ENCODE results near the gene CLEC19A. TPM values are rescaled to one million over a fixed set of nuclear protein-coding genes. Genes with fewer than 3 reads are reported as not detected.

CLEC19A gene
- total RNA-seq (not detected), polyA plus RNA-seq (not detected)
- long read RNA-seq, donor 1, result 0 reads
- long read RNA-seq, donor 2, result 0 reads

GRCh38 chr16:19285431-19285830 is at the start of gene CLEC19A:
Gene CLEC19A (plus strand): TSS chr16:19285731. CDS start chr16:19285852, 121 bp downstream.
- Histone ChIP-seq H3K27ac (no peak within 1 kb of the TSS), H3K4me1 (no peaks in the 10 kb centered on the region), H3K36me3 (no peaks in the 10 kb centered on the region), H3K9me3 (no peaks in the 10 kb centered on the region), H3K27me3 (replicated peaks in 1 of 7) (peaks cover 0 to 5% (median 0%) of the 10 kb centered on the region in 7 donors), H3K4me3 (no peak within 1 kb of the TSS)
- intact Hi-C loops (cut with DNase I; ENCODE audit: low total_unique reads), result no loop called here
- no peak for TF ChIP-seq POLR2AphosphoS5 (IDR thresholded peaks at IDR 0.05)
- TF ChIP-seq CTCF (IDR thresholded peaks at IDR 0.05 in 8 of 11, conservative IDR thresholded peaks at IDR 0.05 in 3 of 11), result no peak
- no peak for TF ChIP-seq POLR2A (IDR thresholded peaks at IDR 0.05)
- 54 to 76% (median 69%) methylated on average over 2 of the region's 2 CpGs for WGBS, 5 donors
- DNase-seq, result no peak

GRCh38 chr16:19235886-19236285 is 49.6 kb upstream of the CLEC19A start:
- no peak for DNase-seq
- Histone ChIP-seq H3K27ac (no peak overlapping the region), H3K27me3 (replicated peaks in 1 of 7) (no peaks in the 10 kb centered on the region), H3K36me3 (peaks cover 0 to 5% (median 0%) of the 10 kb centered on the region in 6 donors), H3K4me1 (no peaks in the 10 kb centered on the region), H3K9me3 (peaks cover 4 to 67% (median 46%) of the 10 kb centered on the region in 8 donors), H3K4me3 (no peak overlapping the region)
- TF ChIP-seq POLR2A (IDR thresholded peaks at IDR 0.05) (no peak), POLR2AphosphoS5 (IDR thresholded peaks at IDR 0.05) (no peak), CTCF (IDR thresholded peaks at IDR 0.05 in 8 of 11, conservative IDR thresholded peaks at IDR 0.05 in 3 of 11) (no peak)
- intact Hi-C loops (cut with DNase I; ENCODE audit: low total_unique reads), result no loop called here
- 90 to 97% (median 92%) methylated on average over 4 of the region's 4 CpGs for WGBS, 5 donors

- WGBS, 5 donors, result 80 to 90% (median 83%) methylated on average over 4 of the region's 4 CpGs
- intact Hi-C loops (cut with DNase I; ENCODE audit: low total_unique reads), result no loop called here
These were observed 48.8 kb upstream of the CLEC19A start for GRCh38 chr16:19236561-19237209.

More at GRCh38 chr16:19236561-19237209, 48.8 kb upstream of the CLEC19A start:
- Histone ChIP-seq H3K4me3 (no peak overlapping the region), H3K4me1 (no peaks in the 10 kb centered on the region), H3K27ac (no peak overlapping the region), H3K27me3 (replicated peaks in 1 of 7) (no peaks in the 10 kb centered on the region), H3K36me3 (peaks cover 0 to 5% (median 0%) of the 10 kb centered on the region in 6 donors), H3K9me3 (peaks cover 4 to 72% (median 46%) of the 10 kb centered on the region in 8 donors)
- DNase-seq, result no peak
- TF ChIP-seq POLR2A (IDR thresholded peaks at IDR 0.05) (no peak), POLR2AphosphoS5 (IDR thresholded peaks at IDR 0.05) (no peak), CTCF (IDR thresholded peaks at IDR 0.05 in 8 of 11, conservative IDR thresholded peaks at IDR 0.05 in 3 of 11) (no peak)
